NB4 (cell line): Measurements from ENCODE around the gene C1QTNF1.

Source experiments
- DNase-seq: peaks from one replicate; pipeline ENCODE4 v3.0.0; 2010; ENCODE audit warnings: low read depth
- H3K4me3 ChIP-seq: one replicate; pipeline ENCODE4 v1.5.1; 2011; ENCODE audit warnings: mild to moderate bottlenecking, low read depth, low read length, moderate library complexity
- CTCF ChIP-seq: IDR thresholded peaks from one replicate; pipeline ENCODE4 v1.5.1; 2012; ENCODE audit warnings: low read depth, low read length
- MAX ChIP-seq: IDR thresholded peaks from 2 replicates; pipeline ENCODE4 v1.6.1; 2011; ENCODE audit warnings: low read depth, low read length
- MYC ChIP-seq: IDR thresholded peaks from 2 replicates; pipeline ENCODE4 v1.6.1; 2011; ENCODE audit warnings: low read depth, low read length
- POLR2A ChIP-seq: IDR thresholded peaks from 2 replicates; pipeline ENCODE4 v1.6.1; 2011; ENCODE audit warnings: mild to moderate bottlenecking; ENCODE audit not compliant: insufficient read length; ENCODE audit errors: extremely low read depth

The C1QTNF1 gene

GRCh38 chr17:78977997-78978973 lies 45.7 kb upstream of the C1QTNF1 start:
- DNase-seq: no peak
- H3K4me3 ChIP-seq: no peak overlapping the region
- TF ChIP-seq MAX (no peak), CTCF (no peak), POLR2A (no peak), MYC (no peak)

GRCh38 chr17:78979780-78980623 lies 44.0 kb upstream of the C1QTNF1 start, which contains the start of gene LGALS3BP:
Gene LGALS3BP (minus strand): TSS chr17:78979923. CDS start chr17:78977191, 2,732 bp downstream.
- TF ChIP-seq MAX: peak; percentile 38; the same call in 1 of the 2 replicates
- TF ChIP-seq MYC: no peak
- no peak for TF ChIP-seq CTCF
- TF ChIP-seq POLR2A: peak; percentile 34
- no peak within 1 kb of the TSS for H3K4me3 ChIP-seq
- peak; percentile 32 for DNase-seq

- no peak overlapping the region for H3K4me3 ChIP-seq
- TF ChIP-seq MAX (no peak), CTCF (no peak), MYC (no peak), POLR2A (no peak)
- no peak for DNase-seq
Observed at GRCh38 chr17:78980624-78980972, 43.4 kb upstream of the C1QTNF1 start.

- TF ChIP-seq POLR2A (no peak), MYC (no peak), MAX (no peak), CTCF (no peak)
- DNase-seq: no peak
- no peak overlapping the region for H3K4me3 ChIP-seq
Observed at GRCh38 chr17:78981010-78981888, 42.7 kb upstream of the C1QTNF1 start.

GRCh38 chr17:78985395-78985794 lies 38.6 kb upstream of the C1QTNF1 start:
- TF ChIP-seq CTCF (no peak), MYC (no peak), MAX (no peak), POLR2A (no peak)
- H3K4me3 ChIP-seq: no peak overlapping the region

More at GRCh38 chr17:78985395-78985794, 38.6 kb upstream of the C1QTNF1 start:
- DNase-seq: no peak
